HepG2 (cell line): ENCODE results near the gene ATAD2B. TPM values are rescaled to one million over a fixed set of nuclear protein-coding genes. Genes with fewer than 3 reads are reported as not detected.

ENCODE experiments used
- ATF1 ChIP-seq: IDR thresholded peaks from 2 replicates; pipeline ENCODE4 v1.6.1; 2016; ENCODE audit warnings: mild to moderate bottlenecking, control low read depth
- ATF6 ChIP-seq: sonication (generic); formaldehyde crosslinking; conservative IDR thresholded peaks from 2 replicates; pipeline ENCODE4 v1.4.0; 2020; ENCODE audit warnings: missing genetic modification reagents
- BRD4 ChIP-seq: sonication (generic); formaldehyde crosslinking; IDR thresholded peaks from 2 replicates; pipeline ENCODE4 v1.4.0; 2020; ENCODE audit warnings: missing genetic modification reagents
- DNMT1 ChIP-seq: sonication (generic); formaldehyde crosslinking; IDR thresholded peaks from 2 replicates; pipeline ENCODE4 v1.5.1; 2020; ENCODE audit warnings: mild to moderate bottlenecking, missing genetic modification reagents
- E2F1 ChIP-seq: sonication (generic); formaldehyde crosslinking; IDR thresholded peaks from 2 replicates; pipeline ENCODE4 v1.5.0; 2020; ENCODE audit warnings: missing genetic modification reagents
- GABPB1 ChIP-seq: IDR thresholded peaks from 2 replicates; pipeline ENCODE4 v1.6.1; 2016; ENCODE audit warnings: mild to moderate bottlenecking, missing genetic modification reagents, moderate library complexity, missing compliant biosample characterization
- KMT2B ChIP-seq: IDR thresholded peaks from 2 replicates; pipeline ENCODE4 v1.6.1; 2016; ENCODE audit warnings: missing genetic modification reagents, missing compliant biosample characterization
- MED8 ChIP-seq: sonication (generic); formaldehyde crosslinking; IDR thresholded peaks from 2 replicates; pipeline ENCODE4 v1.8.1; 2023; ENCODE audit warnings: mild to moderate bottlenecking, missing genetic modification reagents; ENCODE audit not compliant: insufficient replicate concordance
- NAIF1 ChIP-seq: sonication (generic); formaldehyde crosslinking; IDR thresholded peaks from 2 replicates; pipeline ENCODE4 v1.5.0; 2020; ENCODE audit warnings: mild to moderate bottlenecking, missing genetic modification reagents, borderline replicate concordance
- NFE2L2 ChIP-seq: fragments of 150-350 bp; IDR thresholded peaks from 2 replicates; pipeline ENCODE4 v1.6.1; 2014; ENCODE audit warnings: low read length
- RFX3 ChIP-seq: IDR thresholded peaks from 2 replicates; pipeline ENCODE4 v1.6.1; 2016; ENCODE audit warnings: missing biosample characterization, missing genetic modification reagents
- RNF219 ChIP-seq: sonication (generic); formaldehyde crosslinking; IDR thresholded peaks from 2 replicates; pipeline ENCODE4 v1.5.0; 2020; ENCODE audit warnings: mild to moderate bottlenecking, missing genetic modification reagents
- RORA ChIP-seq: sonication (generic); formaldehyde crosslinking; IDR thresholded peaks from 2 replicates; pipeline ENCODE4 v1.5.0; 2020; ENCODE audit warnings: mild to moderate bottlenecking, missing genetic modification reagents, moderate library complexity
- ZNF12 ChIP-seq: sonication (generic); formaldehyde crosslinking; IDR thresholded peaks from 2 replicates; pipeline ENCODE4 v1.5.0; 2020; ENCODE audit warnings: missing genetic modification reagents
- ZNF24 ChIP-seq: fragments of 450-650 bp; IDR thresholded peaks from 2 replicates; pipeline ENCODE4 v1.6.1; 2017; ENCODE audit warnings: antibody characterized with exemption, mild to moderate bottlenecking
- ZNF574 ChIP-seq: sonication (generic); formaldehyde crosslinking; IDR thresholded peaks from 2 replicates; pipeline ENCODE4 v1.4.0; 2020; ENCODE audit warnings: missing genetic modification reagents
- ZNF766 ChIP-seq: sonication (generic); formaldehyde crosslinking; IDR thresholded peaks from 2 replicates; pipeline ENCODE4 v1.5.0; 2020; ENCODE audit warnings: missing genetic modification reagents, borderline replicate concordance
- ZNF777 ChIP-seq: sonication (generic); formaldehyde crosslinking; IDR thresholded peaks from 2 replicates; pipeline ENCODE4 v1.4.0; 2020; ENCODE audit warnings: missing genetic modification reagents
- ZNF891 ChIP-seq: sonication (generic); formaldehyde crosslinking; IDR thresholded peaks from 2 replicates; pipeline ENCODE4 v1.5.0; 2020; ENCODE audit warnings: mild to moderate bottlenecking, missing genetic modification reagents
- polyA plus RNA-seq, 8 experiments: library from polyadenylated mRNA; depleted of rRNA in 3 of 8; stranded (reverse) in 7 of 8; unstranded in 1 of 8; fragments of >200 nt; fragmentation: Illumina TruSeq in 4 of 8; extraction: Trizol in 4 of 8; gene quantifications; 2 replicates each; pipeline versions ENCODE4 v1.2.1 to v1.2.3, GENCODE V29; 2011 to 2016; ENCODE audit warnings: low read depth in 4 of 8, missing spikeins in 1 of 8, mixed read lengths in 1 of 8; ENCODE audit not compliant: insufficient read depth in 1 of 8
- total RNA-seq, 5 experiments: library from RNA; depleted of rRNA; stranded (reverse); fragments of >200 nt; fragmentation: Illumina TruSeq; extraction: Trizol; gene quantifications; 2 replicates each; pipeline ENCODE4 v1.2.3, GENCODE V29; 2016; ENCODE audit warnings: low read depth in 1 of 5

ATAD2B gene
- total and polyA plus RNA-seq, 2 of the 13 experiments (the other 11 are each of a cell fraction or from before 2014, with no cell fraction given): 5.3 to 22.2 TPM

- no peak for TF ChIP-seq ATF6 (CRISPR knock-in tag)
- TF ChIP-seq DNMT1 (CRISPR knock-in tag): peak; percentile 97
- peak; percentile 72 for TF ChIP-seq ZNF24
- peak; percentile 89 for TF ChIP-seq KMT2B (CRISPR knock-in tag)
- TF ChIP-seq NAIF1 (CRISPR knock-in tag): 0 out of 2 replicates have a peak, but pooled peaks have one; percentile 14
- peak; percentile 98 for TF ChIP-seq ZNF766
- peak; percentile 75; the same call in 1 of the 2 replicates for TF ChIP-seq BRD4 (CRISPR knock-in tag)
- peak; percentile 75 for TF ChIP-seq ZNF777
- TF ChIP-seq NFE2L2: no peak
- TF ChIP-seq MED8 (CRISPR knock-in tag): peak; percentile 88
- peak; percentile 99 for TF ChIP-seq ZNF574 (CRISPR knock-in tag)
- peak; percentile 88 for TF ChIP-seq GABPB1 (CRISPR knock-in tag)
- no peak for TF ChIP-seq ATF1 (CRISPR knock-in tag)
- TF ChIP-seq RORA (CRISPR knock-in tag): no peak
- no peak; the same call in 1 of the 2 replicates for TF ChIP-seq ZNF12 (CRISPR knock-in tag)
- peak; percentile 70; the same call in 1 of the 2 replicates for TF ChIP-seq E2F1
- peak; percentile 45; the same call in 1 of the 2 replicates for TF ChIP-seq RNF219 (CRISPR knock-in tag)
- peak; percentile 44; the same call in 1 of the 2 replicates for TF ChIP-seq ZNF891 (CRISPR knock-in tag)
- 0 out of 2 replicates have a peak, but pooled peaks have one; percentile 15 for TF ChIP-seq RFX3 (CRISPR knock-in tag)
Measured at GRCh38 chr2:23926750-23927571, at the start of gene ATAD2B (continued).
